Stimulated activated naive B cell treated with anti-CD40 and anti-IgM and Interleukin-4, amounts not matched to agents 10 μg/mL and 1 μg/mL and 100 μg/mL, for 72 hours (primary cell): ENCODE results near the gene PCBP3.
"Not testable (repeated sequence)": the region's sequence is repeated elsewhere in the genome, so short reads cannot be mapped to it uniquely, and the experiment has no call there.

Experiments
- ATAC-seq, 2 donors: fragments of 150-1000 bp; cut with Tn5 transposase; replicated peaks; 2 replicates each; pipeline ENCODE4 v1.10.0; 2021; ENCODE audit warnings: moderate library complexity in 1 of 2
- DNase-seq: peaks from one replicate; pipeline ENCODE4 v3.0.0; 2021
- H3K27ac Mint-ChIP-seq: one replicate; pipeline ENCODE4 v1.8.0; 2022; ENCODE audit warnings: mild to moderate bottlenecking, mixed read lengths
- H3K27me3 Mint-ChIP-seq, 2 donors: one replicate each; pipeline ENCODE4 v1.8.0; 2022; ENCODE audit warnings: mixed read lengths in 2 of 2
- H3K36me3 Mint-ChIP-seq, 2 donors: one replicate each; pipeline ENCODE4 v1.8.0; 2022; ENCODE audit warnings: mixed read lengths in 2 of 2, mild to moderate bottlenecking in 1 of 2
- H3K4me1 Mint-ChIP-seq, 2 donors: one replicate each; pipeline ENCODE4 v1.8.0; 2022; ENCODE audit warnings: mixed read lengths in 2 of 2, mild to moderate bottlenecking in 1 of 2
- H3K4me3 Mint-ChIP-seq, 2 donors: one replicate each; pipeline ENCODE4 v1.8.0; 2022; ENCODE audit warnings: mild to moderate bottlenecking in 2 of 2, mixed read lengths in 2 of 2, moderate library complexity in 1 of 2
- H3K9me3 Mint-ChIP-seq, 2 donors: one replicate each; pipeline ENCODE4 v1.8.0; 2022; ENCODE audit warnings: mixed read lengths in 2 of 2, mild to moderate bottlenecking in 1 of 2

The PCBP3 gene

DNA sequence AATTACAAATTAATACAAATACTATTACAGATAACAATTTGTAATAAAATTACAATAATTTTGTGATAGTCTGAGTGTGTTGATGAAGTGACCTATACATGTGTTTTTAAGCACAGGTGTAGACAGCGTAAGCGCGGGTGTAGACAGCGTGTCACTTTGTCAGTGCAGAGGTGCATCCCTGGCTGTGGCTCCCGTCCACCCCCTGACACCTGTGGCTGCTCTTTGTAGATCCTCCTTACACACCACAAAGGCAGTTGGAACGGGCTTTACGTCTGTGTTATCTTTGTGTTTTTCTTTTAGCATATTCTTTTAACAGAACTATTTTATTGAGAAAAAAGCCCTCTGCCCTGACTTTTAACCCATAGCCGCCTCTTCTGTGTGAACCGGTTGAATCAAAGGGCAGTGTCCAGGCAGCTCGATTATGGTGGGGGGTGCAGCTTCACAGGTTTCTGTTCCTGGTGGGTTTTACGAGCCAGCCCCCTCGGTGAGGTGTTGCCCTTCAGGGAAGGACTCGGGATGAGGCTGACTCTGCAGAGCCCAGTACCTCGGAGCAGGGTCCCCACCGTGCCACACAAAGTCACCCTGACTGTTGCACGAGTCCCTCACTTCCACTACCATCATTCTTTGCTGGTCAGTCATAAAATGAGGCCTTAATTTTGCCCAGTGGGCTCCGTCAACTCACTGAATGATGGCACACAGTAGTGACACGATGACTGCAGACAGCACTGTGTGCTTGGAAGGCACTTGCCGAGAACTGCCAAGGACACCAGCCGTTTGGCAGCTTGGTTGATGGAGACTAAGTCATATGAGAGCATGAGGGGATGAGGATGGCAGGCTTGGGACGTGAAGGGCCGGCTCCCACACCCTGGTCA lies 251.6 kb downstream of the PCBP3 start:
- Mint-ChIP-seq H3K4me1 (peaks cover 10 to 17% of the 10 kb centered on the region in 2 donors), H3K36me3 (no peaks in the 10 kb centered on the region), H3K27ac (no peak overlapping the region), H3K9me3 (no peaks in the 10 kb centered on the region), H3K27me3 (peaks cover 12 to 26% of the 10 kb centered on the region in 2 donors), H3K4me3 (no peak overlapping the region)
- no peak for DNase-seq
- ATAC-seq = no peak

DNA sequence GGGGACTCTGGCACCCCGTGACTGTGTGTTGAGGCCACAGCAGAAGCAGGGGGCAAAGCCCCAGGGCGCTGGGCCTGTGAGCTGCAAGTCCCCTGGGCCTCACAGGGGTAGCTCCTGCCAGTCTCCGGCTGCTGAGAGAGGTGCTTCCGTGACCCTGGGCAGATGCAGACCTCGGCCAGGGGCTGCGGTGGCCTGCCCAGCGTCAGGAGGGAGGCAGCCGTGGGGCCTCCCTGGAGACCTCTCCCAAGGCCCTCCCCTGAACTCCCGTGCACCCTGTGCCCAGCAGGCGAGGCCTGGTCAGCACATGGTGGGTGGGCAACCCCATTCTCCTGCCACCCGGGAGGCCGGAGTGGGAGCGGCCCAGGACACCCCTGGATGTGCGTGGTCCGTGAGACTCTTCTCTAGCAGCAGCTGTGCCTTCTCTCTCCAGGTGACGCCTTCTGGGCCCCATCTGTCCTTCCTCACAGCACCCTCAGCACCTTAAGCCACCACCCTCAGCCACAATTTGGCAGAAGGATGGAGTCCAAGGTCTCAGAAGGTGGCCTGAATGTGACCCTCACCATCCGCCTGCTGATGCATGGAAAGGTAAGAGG lies 252.3 kb downstream of the PCBP3 start:
- Mint-ChIP-seq H3K27ac (no peak overlapping the region), H3K9me3 (no peaks in the 10 kb centered on the region), H3K36me3 (no peaks in the 10 kb centered on the region), H3K4me1 (peaks cover 10 to 17% of the 10 kb centered on the region in 2 donors), H3K27me3 (peaks cover 5 to 19% of the 10 kb centered on the region in 2 donors), H3K4me3 (no peak overlapping the region)
- DNase-seq = no peak
- no peak for ATAC-seq

DNA sequence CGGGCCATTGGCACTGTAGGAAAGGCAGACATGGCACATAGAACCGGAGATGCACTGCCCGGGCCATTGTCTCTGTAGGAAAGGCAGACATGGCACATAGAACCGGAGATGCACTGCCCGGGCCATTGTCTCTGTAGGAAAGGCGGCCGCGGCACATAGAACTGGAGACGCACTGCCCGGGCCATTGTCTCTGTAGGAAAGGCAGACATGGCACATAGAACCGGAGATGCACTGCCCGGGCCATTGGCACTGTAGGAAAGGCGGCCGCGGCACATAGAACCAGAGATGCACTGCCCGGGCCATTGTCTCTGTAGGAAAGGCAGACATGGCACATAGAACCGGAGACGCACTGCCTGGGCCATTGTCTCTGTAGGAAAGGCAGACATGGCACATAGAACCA lies 252.9 kb downstream of the PCBP3 start:
- not testable (repeated sequence) for H3K36me3 Mint-ChIP-seq, H3K9me3 Mint-ChIP-seq, H3K4me3 Mint-ChIP-seq, DNase-seq, ATAC-seq, H3K27ac Mint-ChIP-seq
- Mint-ChIP-seq H3K4me1 (peaks cover 10 to 17% of the 10 kb centered on the region in 2 donors), H3K27me3 (peaks cover 5 to 15% of the 10 kb centered on the region in 2 donors)

DNA sequence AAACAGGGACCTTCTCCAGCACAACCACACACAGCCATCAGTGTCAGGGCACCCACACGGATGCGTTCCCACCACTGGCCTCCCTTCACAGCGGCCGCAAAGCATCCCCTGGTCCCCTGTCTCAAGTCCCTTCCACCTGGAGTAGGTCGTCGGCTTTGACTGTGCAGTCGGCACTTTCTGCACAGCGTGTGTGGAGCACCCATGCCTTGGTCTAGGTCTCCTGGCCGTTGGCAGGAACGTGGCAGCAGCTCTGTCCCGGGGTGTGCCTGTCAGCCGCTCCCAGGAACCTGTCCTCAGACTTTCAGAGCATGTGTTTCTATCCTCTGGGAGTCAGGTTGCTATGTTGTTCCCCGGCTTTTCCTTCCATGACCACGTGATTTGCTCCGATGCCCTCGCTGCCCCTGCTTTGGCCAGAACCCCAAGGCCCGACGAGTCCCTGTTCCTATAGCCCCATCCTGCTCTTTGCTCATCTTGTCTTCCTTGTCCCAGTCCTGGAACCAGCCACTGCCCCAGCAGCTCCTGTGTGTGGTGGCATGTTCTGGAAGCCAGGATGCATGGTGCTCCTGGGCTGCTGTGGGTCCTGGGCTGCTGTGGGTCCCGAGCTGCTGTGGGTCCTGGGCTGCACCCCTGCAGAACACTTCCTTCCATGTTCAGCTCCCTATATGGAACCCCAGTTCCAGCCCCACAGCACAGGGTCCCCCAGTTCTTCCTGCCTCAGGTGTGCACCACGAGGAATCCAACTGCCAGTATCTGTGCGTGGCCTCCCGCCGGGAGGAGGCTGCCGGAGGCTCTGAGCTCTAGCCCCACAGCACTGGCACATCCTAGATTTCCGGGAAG lies 253.9 kb downstream of the PCBP3 start:
- DNase-seq (no peak), ATAC-seq (no peak)
- H3K27ac Mint-ChIP-seq = no peak overlapping the region
- H3K36me3 Mint-ChIP-seq = no peaks in the 10 kb centered on the region
- H3K27me3 Mint-ChIP-seq = peaks cover 5 to 7% of the 10 kb centered on the region in 2 donors
- peaks cover 8% of the 10 kb centered on the region in 2 donors for H3K4me1 Mint-ChIP-seq
- H3K4me3 Mint-ChIP-seq = no peak overlapping the region
- no peaks in the 10 kb centered on the region for H3K9me3 Mint-ChIP-seq

DNA sequence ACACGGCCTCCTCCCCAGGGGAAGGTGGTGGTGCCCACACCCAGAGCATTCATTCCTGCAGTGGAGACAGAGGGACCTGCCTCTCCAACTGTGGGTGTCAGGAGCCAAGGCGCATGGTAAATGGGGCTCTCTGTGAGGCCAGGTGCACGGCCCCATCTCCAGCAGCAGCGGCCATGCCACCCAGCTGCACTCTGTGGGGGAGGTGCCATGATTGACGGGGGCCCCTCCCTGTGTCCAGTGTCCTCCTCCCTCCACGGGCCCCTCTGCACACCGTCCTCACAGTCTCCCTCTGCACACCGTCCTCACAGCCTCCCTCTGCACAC lies 254.5 kb downstream of the PCBP3 start:
- H3K27me3 Mint-ChIP-seq = peaks cover 2 to 3% of the 10 kb centered on the region in 2 donors
- H3K9me3 Mint-ChIP-seq = no peaks in the 10 kb centered on the region
- ATAC-seq (no peak), DNase-seq (no peak)
- H3K36me3 Mint-ChIP-seq = no peaks in the 10 kb centered on the region
- peaks cover 2 to 4% of the 10 kb centered on the region in 2 donors for H3K4me1 Mint-ChIP-seq
- H3K27ac Mint-ChIP-seq = no peak overlapping the region
- no peak overlapping the region for H3K4me3 Mint-ChIP-seq

DNA sequence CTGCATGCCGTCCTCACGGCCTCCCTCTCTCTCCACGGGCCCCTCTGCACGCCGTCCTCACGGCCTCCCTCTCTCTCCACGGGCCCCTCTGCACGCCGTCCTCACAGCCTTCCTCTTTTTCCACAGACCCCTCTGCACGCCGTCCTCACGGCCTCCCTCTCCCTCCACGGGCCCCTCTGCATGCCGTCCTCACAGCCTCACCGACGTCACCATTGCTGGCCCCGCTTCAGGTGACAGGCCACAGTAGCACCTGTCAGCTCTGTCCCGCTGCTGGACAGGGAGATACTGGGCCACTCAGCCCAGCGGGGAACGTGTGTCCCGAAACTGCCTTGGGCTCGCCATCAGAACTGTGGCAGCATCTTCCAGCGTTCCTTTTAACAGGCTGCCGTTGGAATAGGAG lies 255.3 kb downstream of the PCBP3 start:
- ATAC-seq (no peak), DNase-seq (no peak)
- H3K27me3 Mint-ChIP-seq = no peaks in the 10 kb centered on the region
- H3K4me1 Mint-ChIP-seq = no peaks in the 10 kb centered on the region
- no peak overlapping the region for H3K27ac Mint-ChIP-seq
- H3K9me3 Mint-ChIP-seq = no peaks in the 10 kb centered on the region
- no peak overlapping the region for H3K4me3 Mint-ChIP-seq
- no peaks in the 10 kb centered on the region for H3K36me3 Mint-ChIP-seq

DNA sequence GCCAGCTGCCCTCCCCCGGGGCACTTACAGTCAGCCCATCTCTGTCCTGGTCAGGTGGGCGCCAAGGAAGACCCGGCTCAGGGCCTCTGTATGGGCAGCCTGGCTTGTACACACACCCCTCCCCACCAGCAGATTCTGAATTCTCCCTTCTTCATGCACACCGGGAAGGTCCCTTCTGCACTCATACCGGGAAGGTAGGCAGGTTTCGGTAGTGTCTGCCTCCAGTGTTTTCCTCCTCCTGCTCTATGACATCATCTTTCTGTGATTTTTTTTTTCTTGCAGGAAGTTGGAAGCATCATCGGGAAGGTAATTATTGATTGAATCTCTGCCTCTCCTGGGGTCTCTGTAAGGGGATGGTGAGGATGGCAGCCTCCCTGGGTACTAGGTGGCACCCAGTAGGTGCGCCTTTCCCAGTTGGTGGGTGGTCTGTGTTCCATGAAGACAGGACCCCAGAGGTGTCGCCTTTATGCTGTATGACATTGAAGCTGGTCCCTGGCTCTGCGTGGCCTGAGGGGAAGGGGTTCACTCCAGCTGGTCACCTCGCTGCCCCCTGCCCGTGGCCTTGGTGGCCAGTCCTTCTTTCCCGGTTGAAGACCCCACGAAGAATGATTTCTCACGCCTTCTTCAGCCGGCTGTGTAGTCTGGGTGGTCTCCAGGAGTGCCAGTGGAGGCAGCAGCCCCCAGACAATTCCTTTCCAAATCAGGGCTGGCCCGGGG lies 255.9 kb downstream of the PCBP3 start:
- H3K4me3 Mint-ChIP-seq = no peak overlapping the region
- no peaks in the 10 kb centered on the region for H3K36me3 Mint-ChIP-seq
- no peaks in the 10 kb centered on the region for H3K4me1 Mint-ChIP-seq
- DNase-seq (no peak), ATAC-seq (no peak)
- H3K9me3 Mint-ChIP-seq = no peaks in the 10 kb centered on the region
- no peak overlapping the region for H3K27ac Mint-ChIP-seq
- H3K27me3 Mint-ChIP-seq = no peaks in the 10 kb centered on the region

DNA sequence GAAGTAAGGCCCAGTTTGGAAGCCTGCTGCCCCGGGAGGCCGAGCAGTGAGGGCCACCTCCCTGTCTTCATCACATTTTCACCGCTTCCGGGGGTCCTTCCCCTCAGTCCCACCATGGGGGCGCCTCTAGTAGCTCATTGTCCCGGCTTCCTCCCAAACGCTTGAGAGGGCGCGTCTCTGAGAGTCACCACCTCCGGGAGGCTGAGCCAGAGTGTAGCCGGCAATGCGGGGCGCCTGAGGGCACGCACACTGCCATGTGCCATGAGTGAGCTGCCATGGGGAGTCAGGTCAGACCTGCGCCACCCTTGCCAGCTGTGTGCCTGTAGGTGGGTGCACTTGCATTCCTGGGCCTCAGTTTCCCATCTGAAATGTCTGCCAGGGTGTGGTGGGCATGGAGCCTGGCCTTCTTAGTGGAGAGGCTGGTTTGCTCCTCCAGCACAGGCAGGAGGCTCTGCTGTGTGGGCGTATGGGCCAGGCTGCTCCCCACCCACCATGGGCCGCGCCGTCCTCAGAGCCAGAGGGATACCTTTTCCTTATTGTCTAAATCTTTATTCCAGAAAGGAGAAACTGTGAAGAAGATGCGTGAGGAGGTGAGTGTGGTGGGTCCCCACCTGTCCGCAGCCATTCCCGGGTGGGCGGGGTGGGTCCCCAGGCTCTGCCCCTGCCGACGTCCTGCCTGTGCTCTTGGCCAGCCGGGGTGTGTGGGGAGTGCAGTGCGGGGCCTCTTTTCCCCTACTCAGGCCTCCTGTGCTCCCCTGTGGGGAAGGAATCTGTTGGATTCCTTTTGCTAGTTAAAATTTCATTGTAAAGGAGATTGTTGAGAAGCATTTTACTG lies 256.7 kb downstream of the PCBP3 start:
- no peaks in the 10 kb centered on the region for H3K4me1 Mint-ChIP-seq
- no peak overlapping the region for H3K27ac Mint-ChIP-seq
- H3K4me3 Mint-ChIP-seq = no peak overlapping the region
- no peak for DNase-seq
- H3K27me3 Mint-ChIP-seq = no peaks in the 10 kb centered on the region
- H3K36me3 Mint-ChIP-seq = no peaks in the 10 kb centered on the region
- no peak for ATAC-seq
- H3K9me3 Mint-ChIP-seq = no peaks in the 10 kb centered on the region

DNA sequence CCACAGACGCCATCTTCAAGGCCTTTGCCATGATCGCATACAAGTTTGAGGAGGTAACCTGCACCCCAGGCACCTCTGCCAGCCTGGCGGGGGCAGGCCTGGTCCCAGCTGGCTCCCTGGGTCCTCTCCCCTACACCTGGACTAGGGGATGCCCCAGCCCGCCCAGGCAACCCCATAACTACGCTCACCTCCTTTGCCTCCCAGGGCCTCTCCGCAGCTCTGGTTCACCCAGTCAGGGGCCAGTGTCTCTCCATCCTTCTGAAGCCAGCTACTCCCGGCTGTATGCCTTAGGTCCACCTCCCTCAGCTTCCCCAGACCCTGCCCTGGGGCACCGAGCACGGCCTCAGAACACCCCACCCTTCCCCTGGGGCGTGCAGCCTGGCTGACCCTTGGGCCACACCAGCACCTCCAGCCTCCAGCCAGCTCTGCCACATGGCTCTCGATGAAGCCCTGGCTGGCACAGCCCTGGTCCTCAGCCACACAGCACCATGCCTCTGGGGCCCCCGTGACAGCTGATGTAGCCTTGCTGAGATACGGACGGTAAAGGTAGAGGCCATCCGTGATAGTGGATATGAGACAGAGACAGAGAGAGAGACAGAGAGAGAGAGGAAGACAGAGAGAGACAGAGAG lies 257.7 kb downstream of the PCBP3 start:
- Mint-ChIP-seq H3K4me3 (no peak overlapping the region), H3K27ac (no peak overlapping the region), H3K36me3 (no peaks in the 10 kb centered on the region), H3K4me1 (no peaks in the 10 kb centered on the region), H3K27me3 (no peaks in the 10 kb centered on the region), H3K9me3 (no peaks in the 10 kb centered on the region)
- ATAC-seq (no peak), DNase-seq (no peak)

DNA sequence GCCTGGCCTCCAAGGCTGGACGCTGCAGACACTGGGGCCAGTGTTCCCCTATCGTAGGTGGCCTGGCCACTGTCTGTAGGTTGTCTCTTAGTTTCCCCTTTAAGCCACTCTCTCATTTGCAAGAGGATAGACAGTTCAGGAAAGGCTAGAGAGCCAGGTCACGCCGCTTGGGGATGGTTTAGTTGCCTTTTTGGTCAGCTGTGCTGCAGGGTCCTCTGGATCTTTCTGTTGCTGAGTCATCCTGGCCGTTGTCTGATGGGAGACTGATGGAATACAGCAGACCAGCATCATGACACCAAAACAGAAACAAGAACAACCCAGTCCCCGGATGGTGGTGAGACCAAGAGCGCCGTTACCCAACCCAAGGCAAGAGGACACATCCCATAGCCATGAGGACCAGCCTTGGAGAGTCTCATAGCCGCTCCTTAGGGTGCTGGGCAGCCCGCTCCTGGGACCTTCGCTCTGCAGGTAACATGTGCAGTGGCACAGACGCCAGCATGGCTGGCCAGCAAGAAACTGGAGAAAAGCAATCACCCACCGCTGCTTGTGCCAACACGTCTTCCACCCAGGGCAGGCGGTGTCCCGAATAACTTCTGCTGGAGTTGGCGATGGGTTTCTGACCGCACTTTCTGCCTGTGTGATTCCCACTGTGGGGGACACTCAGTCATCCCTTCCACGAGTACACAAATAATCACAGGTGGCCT lies 258.9 kb downstream of the PCBP3 start:
- Mint-ChIP-seq H3K27me3 (no peaks in the 10 kb centered on the region), H3K4me3 (no peak overlapping the region), H3K36me3 (no peaks in the 10 kb centered on the region), H3K27ac (no peak overlapping the region), H3K4me1 (no peaks in the 10 kb centered on the region), H3K9me3 (no peaks in the 10 kb centered on the region)
- DNase-seq (no peak), ATAC-seq (no peak)

DNA sequence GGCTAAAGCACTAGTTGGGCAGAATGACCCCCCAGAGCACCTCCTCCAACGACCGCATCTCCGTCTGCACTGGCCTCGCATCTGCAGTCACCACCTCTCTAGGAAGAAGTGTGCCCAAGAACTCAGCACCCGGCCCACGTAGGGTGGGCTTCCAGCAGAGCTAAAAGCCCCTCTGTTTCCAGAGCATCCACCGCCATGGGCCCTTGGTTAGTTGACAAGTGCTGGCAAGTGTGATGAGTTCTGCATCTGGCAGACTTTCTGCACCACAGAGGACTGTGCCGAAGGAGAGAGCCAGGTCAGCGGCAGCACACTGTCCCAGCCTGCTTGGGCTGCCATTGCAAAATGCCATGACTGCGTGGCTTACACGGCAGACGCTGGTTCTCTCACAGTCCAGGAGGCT lies 261.7 kb downstream of the PCBP3 start:
- no peaks in the 10 kb centered on the region for H3K9me3 Mint-ChIP-seq
- ATAC-seq = no peak
- no peak overlapping the region for H3K4me3 Mint-ChIP-seq
- no peaks in the 10 kb centered on the region for H3K36me3 Mint-ChIP-seq
- DNase-seq = no peak
- no peaks in the 10 kb centered on the region for H3K4me1 Mint-ChIP-seq
- H3K27ac Mint-ChIP-seq = no peak overlapping the region
- H3K27me3 Mint-ChIP-seq = no peaks in the 10 kb centered on the region

DNA sequence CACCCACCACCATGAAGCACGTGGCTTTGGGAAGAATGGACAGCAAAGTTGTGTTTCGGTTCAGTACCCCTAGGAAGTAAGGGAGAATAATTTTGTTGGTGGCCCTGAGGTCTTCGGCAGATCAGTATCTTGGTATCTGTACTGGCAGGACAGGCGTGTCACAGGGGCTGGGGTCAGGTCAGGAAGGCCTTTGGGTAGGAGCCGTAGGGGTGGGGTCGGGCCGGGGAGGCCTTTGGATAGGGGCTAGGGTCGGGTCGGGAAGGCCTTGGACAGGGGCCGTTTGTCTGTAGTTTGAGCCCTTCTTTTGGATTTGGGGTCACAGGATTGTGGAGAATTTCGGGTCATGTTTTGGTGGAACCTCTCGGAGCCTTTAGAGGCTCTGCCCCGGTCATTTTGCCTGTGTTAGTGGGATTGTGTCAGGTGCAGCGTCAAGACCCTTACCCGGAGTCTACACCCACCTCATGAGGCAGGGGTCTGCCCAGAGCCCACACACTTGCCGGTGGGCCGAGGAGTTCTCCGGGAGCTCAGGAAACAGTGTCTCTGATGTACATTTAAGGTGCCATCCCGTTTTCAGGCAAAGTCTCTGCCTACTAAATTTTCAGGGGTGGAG lies 262.8 kb downstream of the PCBP3 start:
- Mint-ChIP-seq H3K36me3 (no peaks in the 10 kb centered on the region), H3K27ac (no peak overlapping the region), H3K27me3 (no peaks in the 10 kb centered on the region), H3K9me3 (no peaks in the 10 kb centered on the region), H3K4me3 (no peak overlapping the region), H3K4me1 (no peaks in the 10 kb centered on the region)
- DNase-seq = no peak
- ATAC-seq = no peak
